Measurements from ENCODE around the gene PPP6R2.
"Not testable (repeated sequence)": the region's sequence is repeated elsewhere in the genome, so short reads cannot be mapped to it uniquely, and the experiment has no call there.

The PPP6R2 gene

DNA sequence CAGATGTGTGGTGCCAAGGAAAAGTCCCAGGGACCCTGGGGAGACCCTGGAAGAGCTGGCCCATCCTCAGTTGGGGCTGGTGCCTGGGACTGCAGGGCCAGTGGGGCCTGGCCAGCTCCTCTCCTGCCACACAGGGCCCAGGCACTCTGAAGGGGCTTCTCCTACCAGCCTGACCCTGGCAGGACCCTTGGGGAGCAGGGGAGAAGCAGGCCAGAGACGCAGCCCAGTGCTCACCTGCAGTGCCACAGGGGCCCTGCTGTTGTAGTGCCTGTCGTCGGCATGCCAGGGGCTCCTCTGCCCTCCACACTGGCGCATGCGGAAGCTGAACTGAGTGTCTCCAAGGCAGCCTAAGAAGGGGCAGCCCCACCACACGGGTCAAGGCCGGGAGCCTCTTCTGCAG is 25.5 kb upstream of the PPP6R2 start:
- in situ Hi-C loops (cut with HindIII; ENCODE audit: low sequenced_read_pairs), result no loop called here

DNA sequence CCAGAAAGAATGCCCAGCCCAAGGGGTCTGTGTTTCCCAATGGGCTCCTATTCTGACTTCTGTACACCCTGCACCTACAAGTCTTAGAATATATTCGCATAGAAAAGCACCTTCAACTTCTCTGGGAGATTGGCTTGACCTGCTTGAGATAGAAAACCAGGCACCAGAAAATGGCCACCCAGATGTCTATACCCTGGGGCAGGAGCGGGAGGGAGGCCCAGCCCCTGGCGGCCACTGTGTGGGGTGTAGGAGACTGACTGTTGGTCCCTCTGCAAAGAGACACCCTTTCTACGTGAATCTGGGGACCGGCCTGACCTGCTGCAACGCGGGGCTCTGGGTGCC is 24.8 kb upstream of the PPP6R2 start:
- in situ Hi-C loops (cut with HindIII; ENCODE audit: low sequenced_read_pairs), result no loop called here

DNA sequence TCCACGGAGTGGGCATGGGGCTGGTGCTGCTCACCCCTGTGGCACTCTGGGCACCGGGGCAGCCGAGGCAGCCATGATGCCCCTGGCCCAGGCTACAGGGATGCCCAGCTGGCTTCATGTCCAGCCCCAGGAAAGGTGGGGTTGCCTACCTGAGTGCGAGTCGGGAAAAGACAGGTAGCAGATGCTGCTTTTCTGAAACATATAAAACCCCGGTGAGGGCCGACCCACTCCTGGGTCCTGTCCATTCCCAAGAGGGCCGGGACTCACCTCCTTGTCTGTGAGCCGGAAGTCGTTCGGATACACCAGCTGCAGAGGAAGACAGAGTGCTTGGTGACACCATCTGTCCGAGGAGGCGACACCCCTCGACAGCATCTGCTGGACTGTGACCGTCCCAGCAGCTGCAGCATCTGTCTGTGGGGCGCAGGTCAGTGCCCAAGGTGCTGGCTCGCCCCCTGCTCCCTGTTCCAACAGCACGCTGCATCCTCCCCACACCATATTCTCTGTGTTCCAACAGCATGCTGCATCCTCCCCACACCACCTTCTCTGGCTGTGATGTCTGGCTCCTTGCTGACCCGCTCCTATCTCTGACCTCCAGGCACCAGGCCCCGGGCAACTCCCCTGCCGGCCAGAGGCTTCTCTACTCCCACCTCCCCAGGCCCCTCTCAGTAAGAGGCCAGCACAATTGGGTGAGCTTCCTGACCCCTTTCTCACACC is 24.3 kb upstream of the PPP6R2 start:
- in situ Hi-C loops (cut with HindIII; ENCODE audit: low sequenced_read_pairs), result no loop called here

DNA sequence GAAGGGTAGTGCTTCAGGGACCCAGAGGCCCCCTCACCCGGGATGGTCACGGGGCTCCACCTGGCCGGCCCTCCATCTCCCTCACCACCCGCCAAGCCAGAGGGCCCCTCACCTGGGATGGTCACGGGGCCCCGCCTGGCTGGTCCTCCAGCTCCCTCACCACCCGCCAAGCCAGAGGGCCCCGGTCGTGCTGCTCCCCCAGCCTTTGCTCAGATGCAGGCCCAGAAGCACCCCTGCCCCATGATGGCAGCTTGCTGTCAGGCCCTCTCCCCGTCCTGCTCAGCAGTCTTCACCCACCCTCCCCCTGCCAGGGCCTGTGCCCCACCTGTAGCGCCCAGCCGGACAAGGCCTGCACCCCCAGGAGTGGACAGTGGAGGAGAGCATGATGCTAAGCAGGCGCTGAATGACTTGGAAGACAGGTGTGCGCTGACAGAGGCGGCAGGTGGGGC is 23.6 kb upstream of the PPP6R2 start:
- in situ Hi-C loops (cut with HindIII; ENCODE audit: low sequenced_read_pairs), result no loop called here

DNA sequence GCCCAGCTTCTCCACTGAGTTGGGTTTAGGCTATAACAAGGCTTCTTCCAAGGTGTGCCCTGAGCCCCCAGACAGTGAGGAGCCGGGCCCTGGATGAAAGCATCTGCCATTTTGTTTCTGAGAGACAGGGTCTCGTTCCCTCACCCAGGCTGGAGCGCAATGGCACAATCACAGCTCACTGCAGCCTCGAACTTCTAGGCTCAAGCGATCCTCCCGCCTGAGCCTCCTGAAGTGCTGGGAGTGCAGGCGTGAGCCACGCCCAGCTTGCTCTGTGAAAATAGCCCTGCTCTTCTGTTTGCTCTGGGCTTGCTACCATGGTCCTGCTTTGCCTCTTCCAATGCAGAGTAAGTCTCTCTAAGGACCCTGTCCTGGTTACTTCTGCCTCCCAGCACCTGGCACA is 23.0 kb upstream of the PPP6R2 start:
- in situ Hi-C loops (cut with HindIII; ENCODE audit: low sequenced_read_pairs), result no loop called here

DNA sequence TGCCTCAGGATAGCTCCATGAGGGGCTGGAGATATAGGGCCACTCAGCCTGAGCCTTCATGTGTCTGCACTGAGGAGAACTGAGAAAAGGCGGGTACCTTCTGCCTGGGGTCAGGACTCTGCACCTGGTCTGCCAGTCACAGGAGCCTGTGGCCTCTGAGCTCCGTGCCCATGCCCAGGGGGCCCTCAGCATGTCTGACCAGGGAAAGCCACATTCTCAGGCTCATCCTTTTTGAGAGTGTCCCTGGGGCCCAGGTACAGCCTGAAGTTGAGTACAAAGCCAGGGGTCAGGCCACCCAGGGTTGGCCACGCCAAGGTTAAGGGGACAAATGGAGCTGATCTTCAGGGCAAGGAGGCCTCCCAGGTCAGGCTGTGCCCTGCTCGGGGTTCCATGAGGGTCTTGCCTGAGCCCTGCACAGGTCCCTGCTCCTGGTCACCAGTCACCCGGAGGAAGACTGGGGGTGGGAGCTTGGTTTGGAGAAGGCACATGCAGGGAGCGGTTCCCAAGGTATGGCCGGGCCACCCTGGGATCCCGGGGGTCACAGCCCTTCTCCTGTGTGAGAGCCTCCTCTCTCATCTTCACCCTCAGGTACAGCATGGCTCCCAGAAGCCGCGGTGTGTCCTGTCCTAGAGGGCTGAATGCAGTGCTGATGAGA is 22.3 kb upstream of the PPP6R2 start:
- in situ Hi-C loops (cut with HindIII; ENCODE audit: low sequenced_read_pairs), result no loop called here

DNA sequence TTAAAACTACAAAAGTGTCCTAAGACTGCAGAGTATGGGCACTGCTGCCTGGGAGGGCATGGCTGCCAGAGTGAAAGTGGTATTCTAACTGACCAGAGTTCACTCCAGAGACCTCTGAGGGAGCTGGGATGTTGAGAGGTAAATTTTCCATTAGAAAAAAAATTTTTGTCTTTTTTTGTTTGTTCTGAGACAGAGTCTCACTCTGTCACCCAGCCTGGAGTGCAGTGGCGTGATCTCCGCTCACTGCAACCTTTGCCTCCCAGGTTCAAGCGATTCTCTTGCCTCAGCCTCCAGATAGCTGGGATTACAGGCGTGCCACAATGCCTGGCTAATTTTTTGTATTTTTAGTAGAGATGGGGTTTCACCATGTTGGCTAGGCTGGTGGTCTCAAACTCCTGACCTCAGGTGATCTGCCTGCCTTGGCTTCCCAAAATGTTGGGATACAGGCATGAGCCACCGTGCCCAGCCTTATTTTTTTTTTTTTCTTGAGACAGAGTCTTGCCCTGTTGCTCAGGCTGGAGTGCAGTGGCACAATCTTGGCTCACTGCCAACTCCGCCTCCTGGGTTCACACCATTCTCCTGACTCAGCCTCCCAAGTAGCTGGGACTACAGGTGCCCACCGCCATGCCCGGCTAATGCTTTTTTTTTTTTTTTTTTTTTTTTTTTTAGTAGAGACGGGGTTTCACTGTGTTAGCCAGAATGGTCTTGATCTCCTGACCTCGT is 20.6 kb upstream of the PPP6R2 start:
- in situ Hi-C loops (cut with HindIII; ENCODE audit: low sequenced_read_pairs), result not testable (repeated sequence)

DNA sequence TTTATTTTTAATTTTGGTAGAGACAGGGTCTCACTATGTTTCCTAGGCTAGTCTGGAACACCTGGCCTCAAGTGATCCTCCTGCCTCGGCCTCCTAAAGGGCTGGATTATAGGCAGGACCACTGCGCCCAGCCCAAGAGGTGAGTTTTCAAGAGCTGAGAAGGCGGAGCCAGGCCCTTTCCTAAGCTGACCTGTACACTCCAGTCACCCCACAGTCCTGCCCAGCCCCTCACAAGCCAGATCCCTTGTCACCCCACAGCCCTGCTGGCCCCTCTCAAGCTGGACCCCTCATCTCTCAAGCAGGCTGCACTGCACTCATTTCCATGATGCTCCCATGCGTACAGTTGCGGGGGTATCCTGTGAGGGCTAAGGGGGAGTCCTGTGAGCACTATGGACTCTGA is 19.2 kb upstream of the PPP6R2 start:
- in situ Hi-C loops (cut with HindIII; ENCODE audit: low sequenced_read_pairs), result no loop called here

DNA sequence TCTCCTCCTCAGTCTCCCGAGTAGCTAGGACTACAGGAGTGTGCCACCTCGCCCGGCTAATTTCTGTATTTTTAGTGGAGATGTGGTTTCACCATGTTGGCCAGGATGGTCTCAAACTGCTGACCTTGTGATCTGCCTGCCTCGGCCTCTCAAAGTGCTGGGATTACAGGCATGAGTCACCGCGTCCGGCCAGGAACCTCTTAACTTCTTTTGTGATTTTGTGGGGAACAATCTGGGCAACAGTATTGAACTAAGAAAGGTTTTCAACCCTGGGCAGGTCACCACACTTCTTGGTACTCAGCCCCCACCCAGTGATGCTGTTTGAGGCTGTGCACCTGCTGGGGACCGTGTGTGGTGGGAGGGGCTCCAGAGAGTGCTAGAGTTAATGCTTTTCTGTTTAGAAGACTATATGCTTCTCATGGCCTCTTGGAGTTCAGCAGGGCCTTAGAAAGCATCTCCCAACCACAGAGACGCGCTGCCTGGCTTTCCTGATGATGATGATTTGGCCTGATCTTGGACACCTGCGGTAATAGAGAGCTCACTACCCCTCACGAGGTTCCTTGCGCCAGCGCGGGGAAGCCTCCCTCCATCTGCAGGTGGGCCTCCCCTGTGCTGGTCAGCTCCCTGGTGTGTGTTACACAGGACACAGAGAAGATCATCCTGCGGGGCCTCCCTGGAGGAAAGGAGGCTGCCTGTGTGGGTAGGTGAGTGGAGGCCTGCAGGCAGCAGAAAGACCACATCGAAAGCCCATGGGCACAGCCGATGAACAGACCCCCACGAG is 17.5 kb upstream of the PPP6R2 start:
- in situ Hi-C loops (cut with HindIII; ENCODE audit: low sequenced_read_pairs), result no loop called here

DNA sequence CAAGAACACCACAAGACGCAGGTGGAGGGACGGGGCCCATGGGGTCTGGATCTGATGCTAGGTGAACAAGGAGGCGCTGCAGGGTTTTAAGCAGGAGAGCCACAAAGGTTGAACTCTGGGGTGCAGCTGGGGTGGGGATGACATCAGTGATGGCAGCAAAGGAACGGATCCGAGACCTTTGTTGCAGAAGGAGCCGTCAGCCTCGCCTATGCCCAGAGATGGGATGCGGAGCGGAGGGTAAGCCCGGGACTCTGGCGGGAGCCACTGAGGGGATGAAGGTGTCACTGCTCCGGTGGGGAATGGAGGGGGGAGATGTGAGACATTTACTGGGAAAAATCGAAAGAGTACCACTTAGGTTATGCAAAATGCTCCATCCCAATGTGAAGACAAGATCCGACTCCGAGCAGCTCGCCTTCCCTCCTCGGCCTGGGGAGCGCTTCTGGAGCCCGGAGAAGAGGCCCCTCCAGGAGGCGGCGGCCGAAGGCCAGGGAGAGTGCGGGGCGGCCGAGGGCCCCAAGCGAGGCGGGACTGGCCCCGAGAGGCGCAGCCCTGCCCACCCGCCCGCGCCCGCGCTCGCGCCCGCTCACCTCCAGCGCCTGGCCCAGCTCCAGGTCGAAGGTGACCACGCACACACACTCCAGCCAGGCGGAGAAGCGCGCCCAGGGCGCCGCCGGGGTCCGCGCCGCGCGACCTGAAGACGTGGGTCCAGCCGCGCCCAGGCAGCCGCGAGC is 16.7 kb upstream of the PPP6R2 start:
- in situ Hi-C loops (cut with HindIII; ENCODE audit: low sequenced_read_pairs), result no loop called here

DNA sequence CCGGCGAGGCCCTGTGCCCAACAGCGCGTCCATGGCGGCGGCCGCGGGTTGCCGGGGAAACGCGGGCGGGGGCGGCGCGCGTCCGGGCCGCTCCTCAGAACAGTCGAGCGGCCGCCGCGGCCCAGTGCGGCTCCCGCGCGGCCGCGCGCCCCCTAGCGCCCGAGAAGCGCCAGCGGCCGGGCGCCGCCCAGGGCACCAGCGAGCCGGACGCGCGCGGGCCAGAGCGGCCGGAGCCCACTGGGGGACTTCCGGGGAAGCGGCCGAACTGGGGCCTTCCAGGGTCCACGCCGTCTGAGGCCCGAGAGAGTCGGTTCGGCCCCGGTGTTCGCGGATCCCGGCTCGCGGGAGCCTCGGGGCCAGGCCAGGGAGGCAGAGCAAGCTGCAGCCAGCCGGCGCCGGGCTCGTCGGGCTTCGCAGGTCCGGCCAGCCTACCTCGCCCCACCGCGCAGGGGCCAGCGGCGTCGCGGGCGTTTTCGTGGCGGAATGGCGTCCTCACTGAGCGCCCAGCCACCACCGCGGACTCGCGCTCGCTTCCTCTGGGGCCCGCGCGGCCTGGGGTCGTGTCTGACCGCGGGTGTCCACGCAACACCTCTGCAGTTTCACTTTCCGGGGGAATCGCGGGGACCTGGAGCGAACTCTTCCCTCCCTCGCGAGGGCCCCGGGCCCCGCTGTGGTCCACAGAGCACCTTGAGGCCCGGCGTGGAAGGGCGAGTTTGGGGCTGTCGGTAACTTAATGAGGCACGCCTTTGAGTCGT is 16.0 kb upstream of the PPP6R2 start, which contains the start of gene DENND6B:
TSS of gene DENND6B (minus strand) at position 57 of the 755 bp plus-strand sequence. CDS start at position 33, 24 bp downstream.
- in situ Hi-C loops (cut with HindIII; ENCODE audit: low sequenced_read_pairs), result no loop called here

DNA sequence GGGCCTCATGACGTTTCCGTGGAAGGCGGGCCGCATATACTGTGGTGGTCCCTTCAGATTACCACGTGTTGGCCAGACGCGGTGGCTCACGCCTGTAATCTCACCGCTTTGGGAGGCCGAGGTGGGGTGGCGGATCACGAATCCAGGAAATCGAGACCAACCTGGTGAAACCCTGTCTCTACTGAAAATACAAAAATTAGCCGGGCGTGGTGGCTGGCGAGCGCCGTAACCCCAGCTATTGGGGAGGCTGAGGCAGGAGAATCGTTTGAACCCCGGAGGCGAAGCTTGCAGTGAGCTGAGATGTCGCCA is 15.5 kb upstream of the PPP6R2 start:
- in situ Hi-C loops (cut with HindIII; ENCODE audit: low sequenced_read_pairs), result no loop called here

DNA sequence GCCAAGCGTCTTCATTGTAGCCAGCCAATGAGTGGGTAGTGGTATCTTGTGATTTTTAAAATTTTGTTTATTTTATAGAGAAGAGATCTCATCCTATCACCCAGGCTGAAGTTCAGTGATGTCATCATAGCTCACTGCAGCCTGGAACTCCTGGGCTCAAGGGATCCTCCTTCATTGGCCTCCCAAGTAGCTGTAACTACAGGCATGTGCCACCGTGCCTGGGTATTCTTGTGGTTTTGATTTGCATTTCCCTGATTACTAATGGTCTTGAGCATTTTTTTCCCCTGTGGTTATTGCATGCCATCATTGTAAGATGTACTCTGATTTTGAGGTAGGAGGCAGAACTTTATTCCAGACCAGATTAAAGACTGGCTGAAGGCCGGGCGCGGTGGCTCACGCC is 13.9 kb upstream of the PPP6R2 start:
- in situ Hi-C loops (cut with HindIII; ENCODE audit: low sequenced_read_pairs), result no loop called here

DNA sequence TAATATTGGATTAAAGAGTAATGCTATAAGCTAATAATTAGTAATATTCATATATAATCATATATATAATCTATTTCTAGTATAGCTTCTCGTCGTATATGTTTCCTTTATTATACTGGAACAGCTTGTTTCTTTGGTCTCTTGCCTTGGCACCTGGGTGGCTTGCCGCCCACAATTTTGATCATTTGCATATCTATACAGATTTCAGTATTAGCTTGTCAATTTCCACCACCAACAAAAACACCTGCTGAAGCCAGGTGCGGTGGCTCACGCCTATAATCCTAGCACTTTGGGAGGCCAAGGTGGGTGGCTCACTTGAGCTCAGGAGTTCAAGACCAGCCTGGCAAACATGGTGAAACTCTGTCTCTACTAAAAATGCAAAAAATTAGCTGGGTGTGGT is 8.7 kb upstream of the PPP6R2 start:
- in situ Hi-C loops (cut with HindIII; ENCODE audit: low sequenced_read_pairs), result not testable (repeated sequence)

DNA sequence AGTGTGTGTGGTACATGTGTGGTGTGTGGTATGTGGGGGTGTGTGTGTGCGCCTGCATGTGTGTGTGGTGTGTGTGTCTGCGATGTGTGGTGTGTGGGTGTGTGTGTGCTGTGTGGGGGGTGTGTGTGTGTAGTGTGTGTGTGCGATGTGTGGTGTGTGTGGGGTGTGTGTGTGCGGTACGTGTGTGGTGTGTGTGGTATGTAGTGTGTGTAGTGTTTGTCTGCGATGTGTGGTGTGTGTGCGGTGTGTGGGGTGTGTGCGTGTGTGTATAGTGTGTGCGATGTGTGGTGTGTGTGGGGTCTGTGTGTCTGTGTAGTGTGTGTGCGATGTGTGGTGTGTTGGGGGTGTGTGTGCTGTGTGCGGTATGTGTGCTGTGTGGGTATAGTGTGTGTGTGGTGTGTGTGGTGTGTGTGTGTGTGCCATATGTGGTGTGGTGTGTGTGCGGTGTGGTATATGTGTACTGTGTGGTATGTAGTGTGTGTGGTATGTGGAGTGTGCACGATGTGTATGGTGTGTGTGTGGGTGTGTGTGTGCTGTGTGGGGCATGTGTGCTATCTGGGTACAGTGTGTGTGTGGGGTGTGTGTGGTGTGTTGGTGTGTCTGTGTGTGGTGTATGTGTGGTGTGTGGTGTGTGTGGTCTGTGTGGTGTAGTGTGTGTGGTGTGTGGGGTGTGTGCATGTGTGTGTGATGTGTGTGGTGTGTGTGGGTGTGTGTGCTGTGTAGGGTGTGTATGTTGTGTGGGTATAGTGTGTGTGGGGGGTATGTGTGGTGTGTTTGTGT is 5.7 kb upstream of the PPP6R2 start:
- in situ Hi-C loops (cut with HindIII; ENCODE audit: low sequenced_read_pairs), result no loop called here

DNA sequence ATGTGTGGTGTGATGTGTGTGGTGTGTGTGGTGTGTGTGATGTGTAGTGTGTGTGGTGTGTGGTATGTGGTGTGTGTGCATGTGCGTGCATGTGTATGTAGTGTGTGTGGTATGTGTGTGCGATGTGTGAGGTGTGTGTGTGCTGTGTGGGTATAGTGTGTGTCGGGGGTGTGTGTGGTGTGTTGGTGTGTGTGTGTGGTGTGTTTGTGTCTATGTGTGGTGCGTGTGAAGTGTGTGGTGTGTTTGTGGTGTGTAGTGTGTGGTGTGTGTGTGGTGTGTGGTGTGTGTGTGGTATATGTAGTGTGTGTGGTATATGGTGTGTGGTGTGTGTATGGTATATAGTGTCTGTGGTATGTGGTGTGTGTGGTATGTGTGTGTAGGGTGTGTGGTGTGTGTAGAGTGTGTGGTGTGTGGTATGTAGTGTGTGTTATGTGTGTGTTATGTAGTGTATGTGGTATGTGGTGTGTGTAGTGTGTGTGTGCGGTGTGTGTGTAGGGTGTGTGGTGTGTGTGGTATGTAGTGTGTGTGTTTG is 5.0 kb upstream of the PPP6R2 start:
- in situ Hi-C loops (cut with HindIII; ENCODE audit: low sequenced_read_pairs), result no loop called here

DNA sequence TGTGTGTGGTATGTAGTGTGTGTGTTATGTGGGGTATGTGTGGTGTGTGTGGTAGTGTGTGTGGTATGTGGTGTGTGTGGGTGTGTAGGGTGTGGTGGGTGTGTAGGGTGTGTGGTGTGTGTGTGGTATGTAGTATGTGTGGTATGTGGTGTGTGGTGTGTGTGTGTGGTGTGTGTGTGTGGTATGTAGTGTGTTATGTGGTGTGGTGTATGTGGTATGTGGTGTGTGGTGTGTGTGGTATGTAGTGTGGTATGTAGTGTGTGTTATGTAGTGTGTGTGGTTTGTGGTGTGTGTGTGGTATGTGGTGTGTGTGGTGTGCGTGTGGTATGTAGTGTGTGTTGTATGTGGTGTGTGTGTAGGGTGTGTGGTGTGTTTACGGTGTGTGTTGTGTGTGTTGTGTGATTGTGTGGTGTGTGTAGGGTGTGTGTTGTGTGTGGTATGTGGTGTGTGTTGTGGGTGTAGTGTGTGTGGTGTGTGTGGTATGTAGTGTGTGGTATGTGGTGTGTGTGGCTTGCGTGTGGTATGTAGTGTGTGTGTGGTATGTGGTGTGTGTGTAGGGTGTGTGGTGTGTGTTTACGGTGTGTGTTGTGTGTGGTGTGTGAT is 4.2 kb upstream of the PPP6R2 start:
- in situ Hi-C loops (cut with HindIII; ENCODE audit: low sequenced_read_pairs), result no loop called here

All from endothelial cell of hepatic sinusoid (primary cell).